ENCODE measurements around the gene MAMDC2. TPM values are rescaled to one million over a fixed set of nuclear protein-coding genes. Genes with fewer than 3 reads are reported as not detected.
A peak's percentile ranks its signal among the peaks of the same experiment; 100 is the strongest.
"Not testable (repeated sequence)": the region's sequence is repeated elsewhere in the genome, so short reads cannot be mapped to it uniquely, and the experiment has no call there.

The MAMDC2 gene
- total RNA-seq, 1 experiment from 2014 or later: 3.1 TPM

DNA sequence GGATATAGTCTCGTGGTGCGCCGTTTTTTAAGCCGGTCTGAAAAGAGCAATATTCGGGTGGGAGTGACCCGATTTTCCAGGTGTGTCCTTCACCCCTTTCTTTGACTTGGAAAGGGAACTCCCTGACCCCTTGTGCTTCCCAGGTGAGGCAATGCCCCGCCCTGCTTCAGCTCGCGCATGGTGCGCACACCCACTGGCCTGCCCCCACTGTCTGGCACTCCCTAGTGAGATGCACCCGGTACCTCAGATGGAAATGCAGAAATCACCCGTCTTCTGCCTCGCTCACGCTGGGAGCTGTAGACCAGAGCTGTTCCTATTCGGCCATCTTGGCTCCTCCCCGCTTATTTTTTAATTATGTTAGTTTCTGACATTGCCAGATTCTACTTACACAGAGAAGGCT, 161.1 kb downstream of the MAMDC2 start:
- DNase-seq (ENCODE audit: low read depth); in situ Hi-C loops (cut with HindIII; ENCODE audit: low pct_unique_long_range_greater_than_20kb, low sequenced_read_pairs): not testable (repeated sequence)

GRCh38 chr9:70205366-70206020, 161.8 kb downstream of the MAMDC2 start:
- in situ Hi-C loops (cut with HindIII; ENCODE audit: low pct_unique_long_range_greater_than_20kb, low sequenced_read_pairs): no loop called here
- no peak for DNase-seq (ENCODE audit: low read depth)

DNA sequence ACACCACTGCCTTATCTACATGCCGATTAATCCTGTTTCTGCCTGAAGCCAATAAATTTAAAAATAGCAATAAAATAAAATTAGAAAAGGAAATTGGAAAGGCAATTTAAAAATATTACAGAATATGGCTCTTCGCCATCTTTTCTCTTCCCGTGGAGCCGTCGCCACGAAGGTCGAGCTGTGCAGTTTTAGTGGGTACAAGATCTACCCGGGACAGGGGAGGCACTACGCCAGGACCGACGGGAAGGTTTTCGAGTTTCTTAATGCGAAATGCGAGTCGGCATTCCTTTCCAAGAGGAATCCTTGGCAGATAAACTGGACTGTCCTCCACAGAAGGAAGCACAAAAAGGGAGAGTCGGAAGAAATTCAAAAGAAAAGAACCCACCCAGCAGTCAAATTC, 173.4 kb downstream of the MAMDC2 start:
- in situ Hi-C loops (cut with HindIII; ENCODE audit: low pct_unique_long_range_greater_than_20kb, low sequenced_read_pairs): no loop called here
- DNase-seq (ENCODE audit: low read depth): no peak

GRCh38 chr9:70218767-70219166, 175.1 kb downstream of the MAMDC2 start:
- no peak for DNase-seq (ENCODE audit: low read depth)
- in situ Hi-C loops (cut with HindIII; ENCODE audit: low pct_unique_long_range_greater_than_20kb, low sequenced_read_pairs): no loop called here

GRCh38 chr9:70220216-70220615, 176.6 kb downstream of the MAMDC2 start:
- DNase-seq (ENCODE audit: low read depth): no peak
- in situ Hi-C loops (cut with HindIII; ENCODE audit: low pct_unique_long_range_greater_than_20kb, low sequenced_read_pairs): no loop called here

DNA sequence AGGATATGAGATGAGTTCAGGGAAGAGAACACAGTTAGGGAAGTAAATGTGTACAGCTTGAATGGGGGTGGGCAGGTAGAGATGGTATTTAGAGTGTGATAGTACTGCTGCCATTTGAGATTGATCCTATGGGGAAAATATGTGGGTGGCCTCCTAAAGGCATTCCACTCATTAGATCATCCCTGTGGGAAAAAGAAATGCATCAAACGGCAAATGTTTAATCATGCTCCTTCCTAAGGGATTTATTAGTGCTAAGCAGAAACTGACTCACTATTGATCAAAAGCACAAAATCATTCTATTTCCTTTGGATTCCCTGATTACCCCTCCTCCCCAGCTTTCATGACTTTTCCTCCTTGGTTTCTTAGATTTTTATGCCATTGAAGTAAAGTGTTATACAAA, 178.7 kb downstream of the MAMDC2 start:
- in situ Hi-C loops (cut with HindIII; ENCODE audit: low pct_unique_long_range_greater_than_20kb, low sequenced_read_pairs): no loop called here
- DNase-seq (ENCODE audit: low read depth): no peak

DNA sequence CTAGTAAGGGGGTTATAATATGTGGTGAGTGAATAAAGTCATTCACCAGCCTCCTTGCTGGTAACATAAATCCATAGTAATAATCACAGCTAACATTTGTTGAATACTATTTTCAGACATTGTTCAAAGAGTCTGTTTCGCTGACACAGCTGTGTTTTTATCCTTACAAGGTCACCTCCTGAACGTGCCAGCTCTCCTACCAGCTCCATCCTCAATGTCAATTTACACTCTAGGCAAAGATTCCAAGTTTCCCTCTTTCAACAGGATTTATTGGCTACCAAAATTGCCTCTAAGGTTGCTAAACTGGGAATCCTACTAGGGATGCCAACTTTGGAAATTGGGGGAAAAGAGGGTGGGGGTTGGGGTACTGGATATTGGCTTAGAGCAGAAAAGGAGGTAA, 184.5 kb downstream of the MAMDC2 start:
- in situ Hi-C loops (cut with HindIII; ENCODE audit: low pct_unique_long_range_greater_than_20kb, low sequenced_read_pairs): no loop called here
- DNase-seq (ENCODE audit: low read depth): no peak

DNA sequence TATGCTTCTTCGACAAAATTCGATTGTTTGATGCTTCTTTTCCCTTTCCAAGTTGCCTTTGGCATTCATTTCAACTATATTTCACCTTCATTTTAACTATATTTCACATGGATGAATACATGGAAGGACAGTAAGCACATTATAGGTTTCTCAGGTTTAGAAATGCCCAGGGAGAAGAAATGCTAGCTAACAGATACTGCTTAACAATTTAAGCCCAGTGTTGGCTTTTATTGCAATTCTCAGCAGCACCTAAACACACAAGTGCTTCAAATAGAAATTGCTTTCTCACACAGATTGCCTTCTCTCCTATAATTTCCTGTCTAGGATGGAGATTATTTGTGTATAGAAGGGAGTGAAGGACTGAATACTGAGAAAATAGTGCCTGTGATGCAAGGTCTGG, 185.0 kb downstream of the MAMDC2 start:
- in situ Hi-C loops (cut with HindIII; ENCODE audit: low pct_unique_long_range_greater_than_20kb, low sequenced_read_pairs): no loop called here
- no peak for DNase-seq (ENCODE audit: low read depth)

DNA sequence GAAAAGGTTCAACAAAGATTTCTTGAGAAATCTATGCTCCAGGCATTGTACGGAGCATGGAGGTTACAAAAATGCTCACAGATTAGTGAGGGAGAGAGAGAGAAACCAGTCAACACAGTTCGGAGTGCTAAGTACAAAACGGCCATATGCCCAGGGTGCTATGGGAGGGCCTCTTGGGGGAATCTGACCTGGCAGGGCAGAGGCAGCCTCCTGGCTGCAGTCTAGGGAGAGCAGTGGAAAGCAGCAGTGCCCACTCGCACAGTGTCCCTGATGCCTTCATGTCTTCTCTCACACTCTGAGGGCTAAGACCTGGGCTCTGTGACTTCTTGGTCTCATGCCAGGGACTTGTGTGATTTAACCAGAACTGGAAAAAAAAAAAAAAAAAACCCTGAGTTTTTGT, 185.4 kb downstream of the MAMDC2 start:
- DNase-seq (ENCODE audit: low read depth): no peak
- in situ Hi-C loops (cut with HindIII; ENCODE audit: low pct_unique_long_range_greater_than_20kb, low sequenced_read_pairs): no loop called here

DNA sequence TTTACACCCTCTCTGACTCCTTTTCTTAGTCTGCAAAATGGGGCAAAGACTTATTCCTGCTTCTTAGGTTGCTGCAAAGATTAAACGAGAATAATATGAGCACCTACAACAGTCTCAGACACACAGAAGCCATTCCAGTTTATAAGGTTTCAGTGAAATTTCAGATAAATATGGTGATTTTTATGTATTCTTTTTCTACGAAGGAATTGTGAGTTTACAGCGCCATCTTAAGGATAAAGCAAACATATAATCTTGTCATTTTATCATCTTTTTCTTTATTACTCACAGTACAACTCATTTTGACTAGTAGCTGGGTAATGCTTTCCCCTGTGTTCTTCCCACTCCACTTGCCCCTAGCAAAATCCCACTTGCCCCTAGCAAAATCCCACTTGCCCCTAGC, 185.9 kb downstream of the MAMDC2 start:
- no peak for DNase-seq (ENCODE audit: low read depth)
- in situ Hi-C loops (cut with HindIII; ENCODE audit: low pct_unique_long_range_greater_than_20kb, low sequenced_read_pairs): no loop called here

- DNase-seq (ENCODE audit: low read depth): no peak
- in situ Hi-C loops (cut with HindIII; ENCODE audit: low pct_unique_long_range_greater_than_20kb, low sequenced_read_pairs): no loop called here
These were observed 188.8 kb downstream of the MAMDC2 start for GRCh38 chr9:70232476-70232875.

DNA sequence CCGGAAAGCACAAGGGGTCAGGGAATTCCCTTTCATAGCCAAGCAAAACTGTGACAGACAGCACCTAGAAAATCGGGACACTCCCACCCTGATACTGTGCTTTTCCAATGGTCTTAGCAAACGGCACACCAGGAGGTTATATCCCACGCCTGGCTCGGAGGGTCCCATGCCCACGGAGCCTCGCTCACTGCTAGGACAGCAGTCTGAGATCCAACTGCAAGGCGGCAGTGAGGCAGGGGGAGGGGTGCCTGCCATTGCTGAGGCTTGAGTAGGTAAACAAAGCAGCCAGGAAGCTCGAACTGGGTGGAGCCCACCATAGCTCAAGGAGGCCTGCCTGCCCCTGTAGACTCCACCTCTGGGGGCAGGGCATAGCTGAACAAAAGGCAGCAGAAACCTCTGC, 190.6 kb downstream of the MAMDC2 start:
- in situ Hi-C loops (cut with HindIII; ENCODE audit: low pct_unique_long_range_greater_than_20kb, low sequenced_read_pairs); DNase-seq (ENCODE audit: low read depth): not testable (repeated sequence)

- in situ Hi-C loops (cut with HindIII; ENCODE audit: low pct_unique_long_range_greater_than_20kb, low sequenced_read_pairs); DNase-seq (ENCODE audit: low read depth): not testable (repeated sequence)
These were observed 202.3 kb downstream of the MAMDC2 start for GRCh38 chr9:70245952-70246351.

GRCh38 chr9:70250221-70250620, 206.6 kb downstream of the MAMDC2 start:
- in situ Hi-C loops (cut with HindIII; ENCODE audit: low pct_unique_long_range_greater_than_20kb, low sequenced_read_pairs): no loop called here
- DNase-seq (ENCODE audit: low read depth): no peak

DNA sequence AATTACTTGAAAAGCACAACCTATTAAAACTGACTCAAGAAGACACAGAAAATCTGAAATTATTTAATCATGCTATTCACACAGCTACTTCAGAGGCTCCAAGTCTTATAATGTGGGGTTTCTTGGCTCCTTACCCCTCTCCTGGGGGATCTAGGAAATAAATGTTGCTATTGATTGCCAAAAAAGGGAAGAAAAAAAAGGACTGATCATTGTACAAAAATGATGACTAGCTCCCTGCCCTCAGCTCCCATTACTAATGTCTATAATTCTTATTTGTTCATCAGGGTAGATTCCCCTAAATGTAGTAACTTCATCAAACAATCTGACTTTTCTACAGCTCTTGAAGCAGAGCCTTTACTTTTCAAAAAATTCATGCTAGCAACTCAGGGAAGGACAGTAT, 211.8 kb downstream of the MAMDC2 start:
- no peak for DNase-seq (ENCODE audit: low read depth)
- in situ Hi-C loops (cut with HindIII; ENCODE audit: low pct_unique_long_range_greater_than_20kb, low sequenced_read_pairs): no loop called here

GRCh38 chr9:70256123-70256551, 212.5 kb downstream of the MAMDC2 start:
- DNase-seq (ENCODE audit: low read depth): no peak
- in situ Hi-C loops (cut with HindIII; ENCODE audit: low pct_unique_long_range_greater_than_20kb, low sequenced_read_pairs): no loop called here

DNA sequence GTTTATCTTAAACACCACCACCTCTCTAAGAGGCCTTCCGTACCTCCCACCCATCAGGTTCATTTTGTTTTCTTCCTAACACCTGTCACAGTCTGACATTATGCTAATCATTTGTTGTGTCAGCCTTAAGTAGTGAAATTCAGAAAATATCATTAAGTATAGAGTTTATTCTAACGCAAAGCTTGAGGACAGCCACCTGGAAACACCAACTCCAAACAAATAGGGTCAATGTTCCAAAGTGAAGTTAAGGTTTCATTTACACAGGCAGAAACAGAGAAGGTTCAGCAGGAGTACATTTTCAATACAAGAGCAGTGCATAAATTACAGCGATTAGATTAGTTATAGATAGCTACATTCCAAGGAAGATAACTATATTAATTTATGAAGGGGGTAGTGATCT, 213.9 kb downstream of the MAMDC2 start:
- no peak for DNase-seq (ENCODE audit: low read depth)
- in situ Hi-C loops (cut with HindIII; ENCODE audit: low pct_unique_long_range_greater_than_20kb, low sequenced_read_pairs): no loop called here

DNA sequence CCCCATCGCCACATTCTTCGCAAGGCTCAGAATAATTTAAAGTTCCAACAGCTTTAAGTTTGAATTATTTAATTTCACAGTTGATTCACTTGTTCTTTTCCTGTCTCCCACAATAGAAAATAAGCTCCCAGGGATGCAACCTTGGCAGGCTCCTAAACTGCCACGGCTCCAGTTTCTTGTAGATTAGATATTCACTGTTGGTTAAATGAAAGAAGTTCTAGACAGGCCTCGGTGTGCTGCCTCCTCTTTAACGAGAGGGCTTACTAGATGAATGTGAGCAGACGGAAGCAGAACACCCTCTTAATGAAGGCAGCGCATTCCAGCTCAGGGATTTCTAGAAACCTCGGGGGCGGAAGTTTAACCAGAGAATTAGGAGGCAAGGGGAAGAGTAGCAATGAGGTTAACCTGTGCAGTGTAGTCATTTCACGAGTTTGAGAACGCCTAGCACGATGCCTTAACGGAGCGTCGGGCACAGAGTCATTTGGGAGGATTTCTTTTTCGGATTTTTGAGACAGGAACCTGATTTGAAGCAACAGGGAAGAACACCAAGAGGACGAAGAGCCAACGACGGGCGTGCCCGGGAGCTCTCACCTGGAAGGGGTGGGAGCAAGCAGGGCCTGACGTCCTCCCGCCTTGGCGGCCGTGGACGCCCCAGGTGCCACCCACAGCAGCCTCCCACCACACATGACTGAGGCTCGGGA, 214.5 kb downstream of the MAMDC2 start:
- in situ Hi-C loops (cut with HindIII; ENCODE audit: low pct_unique_long_range_greater_than_20kb, low sequenced_read_pairs): no loop called here
- DNase-seq (ENCODE audit: low read depth): no peak

- peak; percentile 87 for DNase-seq (ENCODE audit: low read depth)
- in situ Hi-C loops (cut with HindIII; ENCODE audit: low pct_unique_long_range_greater_than_20kb, low sequenced_read_pairs): no loop called here
These were observed 215.3 kb downstream of the MAMDC2 start, which contains the start of gene SMC5 for GRCh38 chr9:70258692-70259511. TSS of gene SMC5 (plus strand) at chr9:70258978. CDS start at chr9:70259079, 101 bp downstream.

Data from Caki2 (cell line).